Activated CD4-positive, alpha-beta T cell treated with anti-CD3 and anti-CD28 coated beads, Interleukin-2, amount 10 ng/mL, durations not matched to agents 24 days and 14 days (primary cell): ENCODE results near the gene ATXN7. TPM values are rescaled to one million over a fixed set of nuclear protein-coding genes. Genes with fewer than 3 reads are reported as not detected.

Experiments
- DNase-seq: peaks from one replicate; pipeline ENCODE4 v3.0.0; 2022
- H3K27ac Mint-ChIP-seq: one replicate; pipeline ENCODE4 v1.8.0; 2022; ENCODE audit warnings: mild to moderate bottlenecking, mixed read lengths
- H3K27me3 Mint-ChIP-seq: one replicate; pipeline ENCODE4 v1.8.0; 2022; ENCODE audit warnings: mixed read lengths
- H3K36me3 Mint-ChIP-seq: one replicate; pipeline ENCODE4 v1.8.0; 2022; ENCODE audit warnings: low read depth, mild to moderate bottlenecking, mixed read lengths
- H3K4me1 Mint-ChIP-seq: one replicate; pipeline ENCODE4 v1.8.0; 2021; ENCODE audit warnings: mixed read lengths
- H3K4me3 Mint-ChIP-seq: one replicate; pipeline ENCODE4 v1.8.0; 2022; ENCODE audit warnings: mild to moderate bottlenecking, moderate library complexity, mixed read lengths
- H3K9me3 Mint-ChIP-seq: one replicate; pipeline ENCODE4 v1.8.0; 2021; ENCODE audit warnings: mixed read lengths
- intact Hi-C: fragments of 100-400 bp; cut with micrococcal nuclease; formaldehyde crosslinking; loops from one replicate; pipeline ENCODE4 v1.15.1; 2023
- total RNA-seq: library from RNA; stranded (reverse); gene quantifications from 2 replicates; pipeline ENCODE4 v1.2.3, GENCODE V29; 2022

The ATXN7 gene
- total RNA-seq, 1 donor from 2014 or later = 37.8 TPM

DNA sequence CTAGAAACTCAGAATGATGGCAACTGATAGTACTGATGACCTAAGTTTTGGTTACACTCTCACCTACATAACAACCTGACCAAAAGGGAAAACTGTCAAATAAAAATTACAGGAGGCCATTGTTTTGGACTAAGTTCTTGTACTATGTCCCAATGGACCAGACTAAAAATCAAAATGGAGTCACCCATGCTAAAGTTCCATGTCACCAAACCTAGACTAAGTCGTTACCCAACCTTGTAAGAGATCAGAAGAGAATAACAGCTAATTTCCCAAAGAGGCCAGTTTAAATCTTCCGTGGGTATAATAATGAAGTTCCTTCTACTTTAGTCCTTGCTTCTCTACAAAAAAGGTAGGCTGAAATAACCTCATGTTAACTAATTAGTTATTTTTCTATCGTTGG is 12.4 kb upstream of the ATXN7 start:
- H3K4me3 Mint-ChIP-seq = no peak overlapping the region

GRCh38 chr3:63853106-63853505 is 10.6 kb upstream of the ATXN7 start:
- H3K36me3 Mint-ChIP-seq = peaks cover 14% of the 10 kb centered on the region
- no peaks in the 10 kb centered on the region for H3K9me3 Mint-ChIP-seq
- peaks cover 16% of the 10 kb centered on the region for H3K4me1 Mint-ChIP-seq

More for the DNA sequence above, 12.4 kb upstream of the ATXN7 start:
- Mint-ChIP-seq H3K9me3 (no peaks in the 10 kb centered on the region), H3K27me3 (no peaks in the 10 kb centered on the region), H3K4me1 (peaks cover 13% of the 10 kb centered on the region), H3K27ac (no peak overlapping the region), H3K36me3 (peaks cover 16% of the 10 kb centered on the region)
- intact Hi-C loops = no loop called here
- no peak for DNase-seq

GRCh38 chr3:63855333-63855940 is 8.2 kb upstream of the ATXN7 start:
- no peaks in the 10 kb centered on the region for H3K27me3 Mint-ChIP-seq
- intact Hi-C loops = no loop called here
- DNase-seq = no peak
- no peak overlapping the region for H3K4me3 Mint-ChIP-seq
- no peak overlapping the region for H3K27ac Mint-ChIP-seq
- no peaks in the 10 kb centered on the region for H3K9me3 Mint-ChIP-seq
- peaks cover 22% of the 10 kb centered on the region for H3K4me1 Mint-ChIP-seq
- peaks cover 11% of the 10 kb centered on the region for H3K36me3 Mint-ChIP-seq

More at GRCh38 chr3:63853106-63853505, 10.6 kb upstream of the ATXN7 start:
- intact Hi-C loops = no loop called here
- no peak overlapping the region for H3K27ac Mint-ChIP-seq
- DNase-seq = no peak
- no peaks in the 10 kb centered on the region for H3K27me3 Mint-ChIP-seq
- no peak overlapping the region for H3K4me3 Mint-ChIP-seq

- intact Hi-C loops = no loop called here
- H3K36me3 Mint-ChIP-seq = peaks cover 6% of the 10 kb centered on the region
- DNase-seq = no peak
- no peak overlapping the region for H3K27ac Mint-ChIP-seq
- no peaks in the 10 kb centered on the region for H3K9me3 Mint-ChIP-seq
- peaks cover 30% of the 10 kb centered on the region for H3K4me1 Mint-ChIP-seq
- H3K4me3 Mint-ChIP-seq = no peak overlapping the region
- H3K27me3 Mint-ChIP-seq = no peaks in the 10 kb centered on the region
Observed at GRCh38 chr3:63857311-63857710, 6.4 kb upstream of the ATXN7 start.

DNA sequence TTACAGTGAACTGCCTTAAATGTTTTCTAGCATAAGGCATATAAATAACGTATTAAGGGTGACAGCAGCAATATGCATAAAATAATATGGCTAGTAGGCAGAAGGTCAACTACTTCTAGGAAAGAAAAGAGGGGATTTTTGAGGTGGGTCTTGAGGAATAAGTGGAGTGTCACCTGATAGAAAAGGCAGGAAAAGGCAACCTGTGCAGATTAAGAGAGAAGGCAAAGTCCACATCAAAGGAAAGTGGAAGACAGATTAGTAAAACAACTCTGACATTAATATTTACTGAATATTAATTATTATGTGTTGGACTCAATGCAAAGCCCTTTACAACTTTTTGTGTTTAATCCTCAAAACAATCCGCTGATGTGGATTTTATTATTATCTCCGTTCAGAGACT is 2.9 kb upstream of the ATXN7 start:
- H3K9me3 Mint-ChIP-seq = no peaks in the 10 kb centered on the region
- H3K27ac Mint-ChIP-seq = no peak overlapping the region
- intact Hi-C loops = loop anchor here (5.0 kb wide), 3 partner anchors 37 to 132 kb away; no protein-coding TSS in a partner anchor
- H3K4me1 Mint-ChIP-seq = peaks cover 39% of the 10 kb centered on the region
- H3K4me3 Mint-ChIP-seq = no peak overlapping the region
- peaks cover 17% of the 10 kb centered on the region for H3K36me3 Mint-ChIP-seq
- no peaks in the 10 kb centered on the region for H3K27me3 Mint-ChIP-seq
- DNase-seq = no peak

DNA sequence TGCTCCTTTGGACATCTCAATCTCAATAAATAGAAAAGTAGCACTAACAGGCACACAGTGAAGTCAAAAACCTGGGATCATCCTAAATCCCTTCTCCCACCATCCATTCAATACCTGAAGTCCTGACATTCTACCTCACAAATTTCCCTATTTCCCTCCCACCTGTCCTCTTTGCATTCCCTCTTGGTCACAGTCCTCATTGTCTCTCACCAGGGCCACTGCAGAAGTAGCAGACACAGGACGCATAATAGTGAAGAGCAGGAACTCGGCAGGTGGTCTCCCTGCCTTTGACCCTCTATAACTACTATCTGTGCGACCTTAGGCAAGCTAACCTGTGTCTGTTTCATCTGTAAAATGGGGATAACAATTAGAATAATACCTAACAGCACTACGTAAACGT is 2.4 kb upstream of the ATXN7 start:
- DNase-seq = no peak
- H3K27ac Mint-ChIP-seq = no peak overlapping the region
- H3K4me1 Mint-ChIP-seq = peaks cover 40% of the 10 kb centered on the region
- intact Hi-C loops = loop anchor here (5.0 kb wide), 3 partner anchors 36 to 131 kb away; no protein-coding TSS in a partner anchor
- H3K27me3 Mint-ChIP-seq = no peaks in the 10 kb centered on the region
- peak overlapping the region; percentile 8 for H3K4me3 Mint-ChIP-seq
- H3K36me3 Mint-ChIP-seq = peaks cover 17% of the 10 kb centered on the region
- H3K9me3 Mint-ChIP-seq = no peaks in the 10 kb centered on the region

GRCh38 chr3:63862804-63863149 is 890 bp upstream of the ATXN7 start:
- Mint-ChIP-seq H3K36me3 (peaks cover 23% of the 10 kb centered on the region), H3K4me3 (peak overlapping the region; percentile 91), H3K27me3 (no peaks in the 10 kb centered on the region), H3K27ac (peak overlapping the region; percentile 98), H3K4me1 (peaks cover 43% of the 10 kb centered on the region), H3K9me3 (no peaks in the 10 kb centered on the region)
- intact Hi-C loops = loop anchor here (5.0 kb wide), 3 partner anchors 35 to 130 kb away; no protein-coding TSS in a partner anchor
- DNase-seq = no peak

DNA sequence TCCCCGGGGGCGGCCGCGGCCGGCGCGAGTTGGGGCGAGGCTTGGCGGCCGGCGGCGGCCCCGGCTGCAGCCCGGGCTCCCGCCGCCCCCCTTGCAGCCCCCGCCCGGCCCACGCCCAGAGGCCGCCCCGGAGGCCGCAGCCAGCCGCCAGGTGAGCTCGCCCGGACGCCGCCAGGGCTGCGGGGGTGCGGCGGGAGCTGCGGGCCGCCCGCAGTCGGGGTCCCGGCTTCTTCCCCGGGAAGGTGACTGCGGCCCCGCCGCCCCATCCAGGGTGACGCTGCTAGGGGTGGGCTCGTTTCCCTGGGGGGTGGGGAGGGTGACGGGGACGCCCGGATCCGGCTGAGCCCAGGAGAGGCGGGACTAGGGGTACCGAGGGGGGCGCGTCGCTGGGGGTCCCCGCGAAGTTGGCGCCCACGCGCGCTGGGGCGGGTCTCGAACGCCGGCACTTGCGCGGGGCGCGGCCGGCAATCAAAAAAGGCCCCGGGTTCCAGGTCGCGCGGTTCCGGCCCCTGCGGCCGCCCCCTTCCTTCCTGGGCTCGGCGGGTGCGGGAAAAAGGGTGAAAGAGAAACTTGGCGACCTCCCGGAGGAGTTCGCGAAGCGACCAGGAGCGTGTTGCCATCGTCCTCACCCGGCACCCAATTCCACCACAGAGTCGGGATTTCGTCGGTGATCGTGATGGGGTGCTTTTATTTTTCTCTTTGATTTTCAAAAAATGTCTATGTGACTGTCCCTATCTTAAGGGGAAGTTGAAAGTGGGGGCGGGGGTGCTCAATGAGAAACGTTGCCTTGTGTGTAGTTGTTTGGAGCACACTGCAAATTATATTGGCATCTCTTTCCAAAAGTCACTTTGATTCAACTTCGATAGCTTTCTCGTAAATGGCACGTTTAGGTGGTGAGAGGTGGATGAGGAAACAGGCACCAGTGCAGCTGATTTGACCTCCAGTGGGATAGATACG is 619 bp downstream of the ATXN7 start:
- DNase-seq = peak; percentile 85
- H3K4me1 Mint-ChIP-seq = peaks cover 46% of the 10 kb centered on the region
- peaks cover 31% of the 10 kb centered on the region for H3K36me3 Mint-ChIP-seq
- peak overlapping the region; percentile 94 for H3K4me3 Mint-ChIP-seq
- H3K9me3 Mint-ChIP-seq = no peaks in the 10 kb centered on the region
- peak overlapping the region; percentile 91 for H3K27ac Mint-ChIP-seq
- intact Hi-C loops = loop anchor here (1.0 to 5.0 kb wide), 6 partner anchors 15 to 159 kb away; partner anchors contain the start of gene PSMD6
- no peaks in the 10 kb centered on the region for H3K27me3 Mint-ChIP-seq

DNA sequence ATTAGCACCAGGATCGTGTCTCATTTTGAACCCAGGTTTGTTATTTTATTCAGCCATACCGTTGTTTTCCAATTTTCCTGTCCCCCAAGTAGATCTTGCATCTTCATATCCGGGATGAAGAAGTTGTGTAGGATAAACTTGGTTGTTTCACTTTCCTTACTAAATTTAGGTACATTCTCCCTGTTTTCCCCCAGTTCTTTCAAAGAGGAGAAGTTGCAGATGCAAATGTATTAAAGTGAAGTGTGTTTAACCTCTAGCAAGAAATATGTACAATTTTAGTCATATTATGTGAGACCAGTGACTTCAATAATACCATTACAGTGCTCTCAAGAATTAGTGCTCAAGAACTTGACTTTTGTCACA is 1.3 kb downstream of the ATXN7 start:
- DNase-seq = no peak
- Mint-ChIP-seq H3K27ac (peak overlapping the region; percentile 91), H3K27me3 (no peaks in the 10 kb centered on the region), H3K36me3 (peaks cover 31% of the 10 kb centered on the region), H3K4me3 (peak overlapping the region; percentile 94), H3K9me3 (no peaks in the 10 kb centered on the region), H3K4me1 (peaks cover 42% of the 10 kb centered on the region)
- intact Hi-C loops = loop anchor here (1.0 to 5.0 kb wide), 6 partner anchors 14 to 158 kb away; partner anchors contain the start of gene PSMD6

DNA sequence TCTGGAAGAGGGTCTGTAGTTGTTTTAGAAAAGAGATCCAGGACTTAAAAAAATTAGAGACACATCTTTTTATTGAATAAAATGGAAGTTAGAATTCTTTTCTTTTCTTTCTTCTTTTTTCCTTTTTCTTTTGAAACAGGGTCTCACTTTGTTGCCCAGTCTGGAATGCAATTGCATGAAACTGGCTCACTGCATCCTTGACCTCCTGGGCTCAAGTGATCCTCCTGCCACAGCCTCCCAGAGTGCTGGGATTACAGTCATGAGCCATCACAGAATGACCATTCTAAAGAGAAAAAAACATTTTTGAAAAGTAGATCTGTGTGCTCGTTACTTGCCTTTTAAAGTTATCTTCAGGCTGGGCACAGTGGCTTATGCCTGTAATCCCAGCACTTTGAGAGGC is 3.6 kb downstream of the ATXN7 start:
- peaks cover 33% of the 10 kb centered on the region for H3K36me3 Mint-ChIP-seq
- intact Hi-C loops = no loop called here
- no peak overlapping the region for H3K4me3 Mint-ChIP-seq
- H3K9me3 Mint-ChIP-seq = no peaks in the 10 kb centered on the region
- no peak overlapping the region for H3K27ac Mint-ChIP-seq
- DNase-seq = no peak
- no peaks in the 10 kb centered on the region for H3K27me3 Mint-ChIP-seq
- peaks cover 41% of the 10 kb centered on the region for H3K4me1 Mint-ChIP-seq

DNA sequence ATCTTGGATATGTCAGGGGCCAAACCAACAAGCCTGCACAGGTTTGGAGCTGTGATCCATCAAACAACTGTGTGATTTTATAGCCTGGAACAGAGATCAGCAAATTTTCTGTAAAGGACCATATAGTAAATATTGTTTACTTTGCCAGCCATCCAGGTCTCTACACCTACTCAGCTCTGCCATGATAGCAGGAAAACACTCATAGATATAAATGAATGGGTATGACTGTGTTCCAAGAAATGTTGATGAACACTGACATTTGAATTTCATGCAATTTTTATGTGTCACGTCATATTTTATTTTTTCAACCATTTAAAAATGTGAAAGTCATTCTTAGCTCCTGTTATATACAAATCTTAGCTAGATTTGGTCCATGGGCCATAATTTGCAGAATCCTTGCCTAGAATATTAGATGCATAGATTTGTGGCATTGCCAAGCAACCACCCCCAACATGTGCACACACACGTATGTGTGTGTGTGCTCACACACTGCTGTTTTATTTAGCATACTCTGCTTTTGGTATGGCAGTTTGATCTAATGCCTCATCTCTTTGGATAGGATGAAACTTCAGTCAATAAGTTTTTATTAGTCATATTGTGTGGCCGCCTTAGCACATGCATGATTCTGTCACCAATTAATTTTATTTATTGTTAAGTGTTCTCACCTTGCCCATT is 6.4 kb downstream of the ATXN7 start:
- H3K4me3 Mint-ChIP-seq = no peak overlapping the region

DNA sequence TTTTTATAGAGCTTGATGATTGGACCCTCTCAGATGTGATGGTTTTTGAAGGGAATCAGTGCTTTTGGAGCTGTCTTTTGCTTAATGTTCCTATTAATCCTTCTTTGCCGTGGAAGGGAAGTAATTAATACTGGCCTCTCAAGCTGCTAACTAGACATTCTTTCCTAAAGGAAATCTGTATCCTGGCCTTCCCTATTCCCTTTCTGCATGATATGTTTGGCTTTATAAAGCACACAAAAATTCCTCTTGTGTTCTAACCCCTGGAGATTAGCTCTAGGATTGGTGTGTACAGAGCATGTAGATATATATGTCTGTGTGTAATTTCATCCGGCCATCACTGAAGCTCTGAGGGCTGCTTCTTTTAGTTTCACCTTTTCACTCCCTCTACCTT is 6.9 kb downstream of the ATXN7 start:
- DNase-seq = no peak
- Mint-ChIP-seq H3K27me3 (no peaks in the 10 kb centered on the region), H3K27ac (no peak overlapping the region), H3K9me3 (no peaks in the 10 kb centered on the region), H3K4me3 (no peak overlapping the region), H3K36me3 (peaks cover 19% of the 10 kb centered on the region), H3K4me1 (peaks cover 35% of the 10 kb centered on the region)
- intact Hi-C loops = no loop called here

More for the DNA sequence above, 6.4 kb downstream of the ATXN7 start:
- Mint-ChIP-seq H3K9me3 (no peaks in the 10 kb centered on the region), H3K4me1 (peaks cover 37% of the 10 kb centered on the region), H3K36me3 (peaks cover 22% of the 10 kb centered on the region), H3K27ac (no peak overlapping the region), H3K27me3 (no peaks in the 10 kb centered on the region)
- no peak for DNase-seq
- intact Hi-C loops = no loop called here

DNA sequence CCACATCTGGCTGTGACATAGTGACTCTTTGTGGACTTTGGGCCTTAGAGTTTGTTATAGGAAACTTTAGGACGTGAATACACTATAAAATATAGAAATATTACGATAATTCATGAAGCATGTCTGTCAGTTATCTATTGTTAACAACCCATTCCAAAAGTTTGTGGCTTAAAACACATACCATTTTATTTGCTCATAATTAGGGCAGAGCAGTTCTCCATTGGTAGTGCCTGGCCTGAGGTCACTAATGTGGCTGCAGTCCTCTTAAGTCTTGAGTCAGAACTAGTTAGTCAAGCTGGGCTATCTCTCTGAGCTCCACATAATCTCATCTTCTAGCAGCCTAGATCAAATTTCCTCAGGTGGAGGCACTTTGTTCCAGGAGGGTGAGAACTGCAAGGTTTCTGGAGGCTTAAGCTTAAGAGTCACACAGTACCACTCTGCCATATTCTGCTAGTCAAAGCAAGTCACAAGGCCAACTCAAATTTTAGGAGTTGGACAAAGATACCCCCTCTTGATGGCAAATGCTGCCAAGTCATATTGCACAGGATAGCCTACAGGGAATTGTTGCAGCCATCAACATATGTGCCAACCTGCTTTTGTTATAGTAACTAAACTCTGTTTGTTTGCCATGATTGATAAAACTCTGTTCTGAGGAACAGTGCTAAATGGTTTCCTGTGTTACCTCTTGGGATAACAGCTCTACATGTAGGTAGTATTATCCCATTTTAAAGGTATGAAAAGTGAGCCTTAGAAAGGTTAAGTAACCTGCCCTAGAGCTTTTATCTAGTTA is 8.7 kb downstream of the ATXN7 start:
- H3K27ac Mint-ChIP-seq = no peak overlapping the region
- DNase-seq = no peak
- intact Hi-C loops = no loop called here
- H3K4me3 Mint-ChIP-seq = no peak overlapping the region
- H3K27me3 Mint-ChIP-seq = no peaks in the 10 kb centered on the region
- peaks cover 30% of the 10 kb centered on the region for H3K4me1 Mint-ChIP-seq
- no peaks in the 10 kb centered on the region for H3K9me3 Mint-ChIP-seq
- peaks cover 14% of the 10 kb centered on the region for H3K36me3 Mint-ChIP-seq
